ENCODE results near the gene TH. TPM values are rescaled to one million over a fixed set of nuclear protein-coding genes. Genes with fewer than 3 reads are reported as not detected.

TH gene
- total and polyA plus RNA-seq, 9 of the 15 experiments (the other 6 are each of a cell fraction or from before 2014, with no cell fraction given) = not detected

DNA sequence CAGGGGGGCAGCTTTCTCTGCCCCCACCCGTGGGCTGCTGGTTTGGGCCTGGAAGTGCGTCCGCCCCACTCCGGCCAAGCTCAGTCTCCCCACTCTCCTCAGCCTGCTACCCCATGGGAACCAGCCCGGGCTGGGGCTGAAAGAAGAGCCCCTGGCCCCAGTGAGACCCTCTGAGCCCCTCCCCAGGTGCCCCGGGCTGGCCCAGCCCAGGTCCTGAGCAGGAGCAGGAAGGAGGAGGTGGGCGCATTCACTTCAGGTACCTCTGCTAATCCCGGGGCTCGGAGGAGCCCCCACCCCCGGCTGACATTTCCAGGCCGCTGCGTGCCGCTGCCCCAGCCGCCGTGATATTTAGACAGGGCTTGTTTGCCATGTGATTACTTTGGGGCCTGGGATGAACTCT, 8.7 kb upstream of the TH start (continued):
- TF ChIP-seq, protein P1, sequence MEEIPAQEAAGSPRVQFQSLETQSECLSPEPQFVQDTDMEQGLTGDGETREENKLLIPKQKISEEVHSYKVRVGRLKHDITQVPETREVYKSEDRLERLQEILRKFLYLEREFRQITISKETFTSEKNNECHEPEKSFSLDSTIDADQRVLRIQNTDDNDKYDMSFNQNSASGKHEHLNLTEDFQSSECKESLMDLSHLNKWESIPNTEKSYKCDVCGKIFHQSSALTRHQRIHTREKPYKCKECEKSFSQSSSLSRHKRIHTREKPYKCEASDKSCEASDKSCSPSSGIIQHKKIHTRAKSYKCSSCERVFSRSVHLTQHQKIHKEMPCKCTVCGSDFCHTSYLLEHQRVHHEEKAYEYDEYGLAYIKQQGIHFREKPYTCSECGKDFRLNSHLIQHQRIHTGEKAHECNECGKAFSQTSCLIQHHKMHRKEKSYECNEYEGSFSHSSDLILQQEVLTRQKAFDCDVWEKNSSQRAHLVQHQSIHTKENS (CRISPR knock-in tag; IDR thresholded peaks at IDR 0.05) = no peak
- TF ChIP-seq SMARCE1 (IDR thresholded peaks at IDR 0.05) (no peak), TCF7L2 (IDR thresholded peaks at IDR 0.05; ENCODE audit: low read depth, low read length) (no peak), IRF2 (CRISPR knock-in tag; IDR thresholded peaks at IDR 0.05) (no peak), TFAM (CRISPR knock-in tag; conservative IDR thresholded peaks at IDR 0.05) (no peak), XRCC5 (IDR thresholded peaks at IDR 0.05; ENCODE audit: low read depth, low read length) (no peak), RFX5 (IDR thresholded peaks at IDR 0.05; ENCODE audit: low read depth, low read length) (no peak)
- TF ChIP-seq, protein P2, sequence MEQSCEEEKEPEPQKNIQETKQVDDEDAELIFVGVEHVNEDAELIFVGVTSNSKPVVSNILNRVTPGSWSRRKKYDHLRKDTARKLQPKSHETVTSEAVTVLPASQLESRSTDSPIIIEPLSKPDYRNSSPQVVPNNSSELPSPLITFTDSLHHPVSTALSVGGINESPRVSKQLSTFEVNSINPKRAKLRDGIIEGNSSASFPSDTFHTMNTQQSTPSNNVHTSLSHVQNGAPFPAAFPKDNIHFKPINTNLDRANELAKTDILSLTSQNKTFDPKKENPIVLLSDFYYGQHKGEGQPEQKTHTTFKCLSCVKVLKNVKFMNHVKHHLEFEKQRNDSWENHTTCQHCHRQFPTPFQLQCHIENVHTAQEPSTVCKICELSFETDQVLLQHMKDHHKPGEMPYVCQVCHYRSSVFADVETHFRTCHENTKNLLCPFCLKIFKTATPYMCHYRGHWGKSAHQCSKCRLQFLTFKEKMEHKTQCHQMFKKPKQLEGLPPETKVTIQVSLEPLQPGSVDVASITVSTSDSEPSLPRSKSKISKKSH (CRISPR knock-in tag; IDR thresholded peaks at IDR 0.05) = no peak

DNA sequence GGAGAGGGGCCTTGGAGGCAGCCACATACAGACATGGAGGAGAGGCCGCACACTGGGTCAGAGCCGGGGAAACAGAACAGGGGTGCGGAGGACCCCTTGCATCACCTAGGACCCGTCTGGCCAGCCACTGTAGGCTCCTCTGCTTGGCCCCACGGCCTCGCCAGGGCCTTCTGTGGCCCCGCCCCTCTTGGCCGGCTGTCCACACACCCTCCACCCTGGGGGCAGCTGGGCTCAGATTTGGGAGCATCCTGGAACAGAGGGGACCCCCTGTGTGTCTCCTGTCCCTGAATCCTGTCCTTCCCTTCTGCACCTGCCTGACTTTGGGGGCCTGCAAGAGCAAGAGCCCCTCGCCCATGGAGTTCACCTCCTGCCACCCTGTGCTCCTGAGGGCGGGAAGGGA, 7.9 kb upstream of the TH start:
- no peaks in the 10 kb centered on the region for H3K9me1 ChIP-seq (ENCODE audit: control insufficient read depth, insufficient read depth, low read length)
- no peaks in the 10 kb centered on the region; the same call in 1 of the 2 replicates for H4K20me1 ChIP-seq (replicated peaks; ENCODE audit: control insufficient read depth, insufficient read depth, low read length)
- no peak overlapping the region for H2AFZ ChIP-seq (ENCODE audit: low read depth, low read length)
- no peaks in the 10 kb centered on the region; the same call in 1 of the 2 replicates for H3K9me3 ChIP-seq (replicated peaks; ENCODE audit: control insufficient read depth, insufficient read depth, low read depth, low read length)
- H3K4me2 ChIP-seq (ENCODE audit: insufficient read depth, low read length) = no peak overlapping the region
- H3K4me1 ChIP-seq (replicated peaks in 1 of 2; ENCODE audit: control insufficient read depth in 2 of 2, insufficient read depth in 2 of 2, low read length in 2 of 2) = peaks cover 0 to 9% of the 10 kb centered on the region in 2 experiments; a peak in 2 of 5 replicates
- ATAC-seq (no peak), FAIRE-seq (no peak), DNase-seq (ENCODE audit: extremely low read depth in 1 of 4, low spot score in 3 of 4) (no peak)
- H3K27me3 ChIP-seq (ENCODE audit: control insufficient read depth in 2 of 2, insufficient read depth in 2 of 2, low read length in 2 of 2) = peaks cover 14 to 57% of the 10 kb centered on the region in 2 experiments; a peak in 4 of 5 replicates
- H3K4me3 ChIP-seq = no peak overlapping the region
- intact Hi-C loops (cut with micrococcal nuclease) = no loop called here
- H3K27ac ChIP-seq (ENCODE audit: extremely low read depth, low read depth, low read length) = no peak overlapping the region
- H3K9ac ChIP-seq (ENCODE audit: insufficient read depth in 1 of 2, low read depth in 2 of 2, low read length in 2 of 2) = no peak overlapping the region
- no TSS peak for BruUV-seq (replicated peaks)
- POLR2A ChIA-PET = no interaction called here
- no peaks in the 10 kb centered on the region for H3K79me2 ChIP-seq (ENCODE audit: control insufficient read depth, insufficient read depth, low read length)
- in situ Hi-C loops (cut with MboI) = no loop called here
- CTCF ChIA-PET (ENCODE audit: low intra/inter-chr PET ratio) = no interaction called here
- H3K36me3 ChIP-seq (ENCODE audit: control insufficient read depth, insufficient read depth, low read length) = no peaks in the 10 kb centered on the region
- 1% methylated on average over 10 of the region's 10 CpGs for WGBS (ENCODE audit: insufficient coverage, low coverage, missing lambda C conversion rate)
- TF ChIP-seq GABPB2 (CRISPR knock-in tag; conservative IDR thresholded peaks at IDR 0.05) (no peak), ZFP36 (IDR thresholded peaks at IDR 0.05; ENCODE audit: low read depth, low read length, partially characterized antibody) (no peak), EP400 (IDR thresholded peaks at IDR 0.05) (no peak), BCOR (IDR thresholded peaks at IDR 0.05) (no peak), PTRF (tag; IDR thresholded peaks at IDR 0.05) (no peak)

Measured in K562 (cell line).